OCI-LY1 (cell line): ENCODE results near the gene MLLT6.

Experiments
- CTCF ChIP-seq: fragments of 200-600 bp; sonication (generic), shearing (Covaris generic); IDR thresholded peaks from 2 replicates; pipeline ENCODE4 v1.5.1; 2017; ENCODE audit warnings: mild to moderate bottlenecking, antibody characterized with exemption, low read length, moderate library complexity, mixed read lengths
- EZH2 ChIP-seq: fragments of 200-600 bp; sonication (generic), shearing (Covaris generic); IDR thresholded peaks from 2 replicates; pipeline ENCODE4 v1.8.0; 2017; ENCODE audit warnings: borderline replicate concordance, mixed run types, mild to moderate bottlenecking, antibody characterized with exemption, low read length, moderate library complexity, mixed read lengths

- no peak for TF ChIP-seq CTCF
- TF ChIP-seq EZH2: no peak
Observed at GRCh38 chr17:38741921-38742410, 36.9 kb downstream of the MLLT6 start.
